ENCODE data around the gene MR1. TPM values are rescaled to one million over a fixed set of nuclear protein-coding genes. Genes with fewer than 3 reads are reported as not detected.

Gene MR1
- 0.10 TPM for polyA plus RNA-seq (2013, experiment 1 of 2)
- polyA plus RNA-seq (2013, experiment 2 of 2) = 0.06 TPM

DNA sequence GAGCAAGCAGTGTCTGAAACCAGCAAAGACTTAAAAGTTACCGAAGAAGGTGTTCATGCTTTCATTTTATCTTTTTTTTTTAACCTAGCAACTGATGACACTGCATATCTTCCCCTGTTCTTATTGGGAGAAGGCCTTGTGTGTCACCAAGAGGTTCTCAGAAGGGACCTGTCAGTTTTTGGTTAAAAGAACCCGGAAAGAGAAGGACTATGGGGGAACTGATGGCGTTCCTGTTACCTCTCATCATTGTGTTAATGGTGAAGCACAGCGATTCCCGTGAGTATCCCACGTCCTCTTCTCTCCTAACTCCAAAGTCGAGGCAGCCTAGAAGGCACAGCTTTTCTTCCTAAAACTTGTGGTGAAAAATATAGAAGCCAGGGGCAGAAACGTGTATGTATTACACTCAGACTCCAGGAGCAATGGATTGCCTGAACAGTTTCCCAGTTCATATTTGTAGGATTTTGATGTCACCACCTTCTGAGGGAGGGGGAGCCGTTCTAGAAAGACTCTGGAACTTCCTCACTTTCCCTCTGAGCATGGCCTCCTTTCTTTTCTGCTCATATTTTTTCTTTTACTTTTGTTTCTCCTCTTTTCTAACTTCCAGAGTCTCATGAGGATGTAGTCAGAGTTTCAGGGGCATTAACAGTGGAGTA lies at the start of gene MR1:
TSS of gene MR1 (plus strand) at position 185 of the 653 bp plus-strand sequence. CDS start at position 210, 25 bp downstream.
- no peak for DNase-seq (ENCODE audit: low spot score)
- no peak within 1 kb of the TSS for H3K4me2 ChIP-seq (ENCODE audit: insufficient read depth, low read length, poor library complexity, severe bottlenecking)
- no peak within 1 kb of the TSS for H2BK5ac ChIP-seq (ENCODE audit: low read length)
- no peaks in the 10 kb centered on the region for H3K27me3 ChIP-seq (ENCODE audit: control insufficient read depth in 3 of 3, insufficient read depth in 3 of 3, low read depth in 1 of 3, low read length in 3 of 3)
- peak within 1 kb of the TSS; percentile 76 for H2AFZ ChIP-seq (ENCODE audit: low read length)
- no peaks in the 10 kb centered on the region for H3K79me1 ChIP-seq (ENCODE audit: low read depth, low read length)
- no peaks in the 10 kb centered on the region for H3K36me3 ChIP-seq (replicated peaks in 1 of 2; ENCODE audit: control insufficient read depth in 2 of 2, insufficient read depth in 2 of 2, low read length in 2 of 2)
- no peak within 1 kb of the TSS for H2BK15ac ChIP-seq (ENCODE audit: low read length)
- no peak within 1 kb of the TSS for H3K23ac ChIP-seq (ENCODE audit: low read depth, low read length, poor library complexity)
- H2AK5ac ChIP-seq (ENCODE audit: low read depth, low read length) = no peak within 1 kb of the TSS
- H3K27ac ChIP-seq (replicated peaks; ENCODE audit: low read length) = no peak within 1 kb of the TSS
- H3K4me1 ChIP-seq (ENCODE audit: control insufficient read depth in 2 of 2, insufficient read depth in 1 of 2, low read depth in 1 of 2, low read length in 2 of 2) = peaks cover 0 to 2% of the 10 kb centered on the region in 2 donors
- WGBS, 2 donors (ENCODE audit: extremely low coverage in 2 of 2, insufficient read length in 2 of 2, insufficient replicate concordance in 1 of 2) = no CpG with 5 or more reads among the region's 9 CpGs
- no peaks in the 10 kb centered on the region for H3K9me3 ChIP-seq (replicated peaks in 1 of 2; ENCODE audit: control insufficient read depth in 2 of 2, insufficient read depth in 1 of 2, low read depth in 1 of 2, low read length in 2 of 2)
- H4K8ac ChIP-seq (ENCODE audit: low read depth, low read length) = no peak within 1 kb of the TSS
- no peak within 1 kb of the TSS for H3K14ac ChIP-seq (ENCODE audit: low read length)
- H3K18ac ChIP-seq (ENCODE audit: low read length) = no peak within 1 kb of the TSS
- no peak within 1 kb of the TSS for H4K91ac ChIP-seq (ENCODE audit: low read depth, low read length, poor library complexity)
- no peak within 1 kb of the TSS for H2BK120ac ChIP-seq (ENCODE audit: low read depth, low read length)
- no peak within 1 kb of the TSS for H2BK12ac ChIP-seq (ENCODE audit: low read length)
- H3K4me3 ChIP-seq (ENCODE audit: low read length in 2 of 2) = no peak within 1 kb of the TSS
- no peak within 1 kb of the TSS for H3K9ac ChIP-seq (ENCODE audit: low read depth, low read length, poor library complexity)
- no peak within 1 kb of the TSS for H3K4ac ChIP-seq (ENCODE audit: low read length)

DNA sequence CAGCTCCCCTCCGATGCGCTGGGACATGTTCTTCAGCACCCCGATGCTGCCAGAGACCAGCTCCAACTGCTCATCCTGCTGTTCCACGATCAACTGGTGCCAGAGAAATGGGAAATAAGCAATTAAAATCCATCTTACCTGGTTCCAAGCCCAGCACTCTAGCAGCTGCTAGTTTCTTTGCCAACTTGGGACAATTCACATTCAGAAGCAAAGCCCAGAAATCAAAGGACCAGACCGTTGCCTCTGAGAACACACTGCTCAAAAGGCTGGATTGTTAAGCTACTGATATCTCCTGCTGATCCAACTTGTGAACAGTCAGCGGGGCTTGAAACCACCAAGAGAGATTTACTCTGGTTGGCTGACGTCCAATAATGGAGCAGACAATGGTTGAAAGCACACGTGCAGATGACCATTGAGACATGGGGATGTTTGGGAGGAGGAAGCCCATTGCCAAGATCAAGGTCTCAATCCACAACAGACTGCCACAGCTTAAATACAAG lies 45.5 kb upstream of the MR1 start:
- no peak overlapping the region for H3K23ac ChIP-seq (ENCODE audit: low read depth, low read length, poor library complexity)
- no peaks in the 10 kb centered on the region for H3K27me3 ChIP-seq (ENCODE audit: control insufficient read depth in 3 of 3, insufficient read depth in 3 of 3, low read depth in 1 of 3, low read length in 3 of 3)
- H3K4me1 ChIP-seq (ENCODE audit: control insufficient read depth in 2 of 2, insufficient read depth in 1 of 2, low read depth in 1 of 2, low read length in 2 of 2) = peaks cover 6 to 7% of the 10 kb centered on the region in 2 donors
- H2BK15ac ChIP-seq (ENCODE audit: low read length) = no peak overlapping the region
- no peaks in the 10 kb centered on the region for H3K79me1 ChIP-seq (ENCODE audit: low read depth, low read length)
- DNase-seq (ENCODE audit: low spot score) = no peak
- H4K91ac ChIP-seq (ENCODE audit: low read depth, low read length, poor library complexity) = no peak overlapping the region
- peaks cover 36 to 95% of the 10 kb centered on the region in 2 donors for H3K36me3 ChIP-seq (replicated peaks in 1 of 2; ENCODE audit: control insufficient read depth in 2 of 2, insufficient read depth in 2 of 2, low read length in 2 of 2)
- no peak overlapping the region for H4K8ac ChIP-seq (ENCODE audit: low read depth, low read length)
- no peak overlapping the region for H3K27ac ChIP-seq (replicated peaks; ENCODE audit: low read length)
- no peak overlapping the region for H3K4ac ChIP-seq (ENCODE audit: low read length)
- H2BK120ac ChIP-seq (ENCODE audit: low read depth, low read length) = no peak overlapping the region
- H3K14ac ChIP-seq (ENCODE audit: low read length) = no peak overlapping the region
- H3K4me3 ChIP-seq (ENCODE audit: low read length in 2 of 2) = no peak overlapping the region
- no peak overlapping the region for H2BK5ac ChIP-seq (ENCODE audit: low read length)
- H3K9me3 ChIP-seq (replicated peaks in 1 of 2; ENCODE audit: control insufficient read depth in 2 of 2, insufficient read depth in 1 of 2, low read depth in 1 of 2, low read length in 2 of 2) = peaks cover 1 to 3% of the 10 kb centered on the region in 2 donors
- no peak overlapping the region for H3K4me2 ChIP-seq (ENCODE audit: insufficient read depth, low read length, poor library complexity, severe bottlenecking)
- H2BK12ac ChIP-seq (ENCODE audit: low read length) = no peak overlapping the region
- no peak overlapping the region for H2AFZ ChIP-seq (ENCODE audit: low read length)
- no peak overlapping the region for H3K9ac ChIP-seq (ENCODE audit: low read depth, low read length, poor library complexity)
- H3K18ac ChIP-seq (ENCODE audit: low read length) = peak overlapping the region; percentile 59
- WGBS, 2 donors (ENCODE audit: extremely low coverage in 2 of 2, insufficient read length in 2 of 2, insufficient replicate concordance in 1 of 2) = no CpG with 5 or more reads among the region's 8 CpGs
- H2AK5ac ChIP-seq (ENCODE audit: low read depth, low read length) = no peak overlapping the region

DNA sequence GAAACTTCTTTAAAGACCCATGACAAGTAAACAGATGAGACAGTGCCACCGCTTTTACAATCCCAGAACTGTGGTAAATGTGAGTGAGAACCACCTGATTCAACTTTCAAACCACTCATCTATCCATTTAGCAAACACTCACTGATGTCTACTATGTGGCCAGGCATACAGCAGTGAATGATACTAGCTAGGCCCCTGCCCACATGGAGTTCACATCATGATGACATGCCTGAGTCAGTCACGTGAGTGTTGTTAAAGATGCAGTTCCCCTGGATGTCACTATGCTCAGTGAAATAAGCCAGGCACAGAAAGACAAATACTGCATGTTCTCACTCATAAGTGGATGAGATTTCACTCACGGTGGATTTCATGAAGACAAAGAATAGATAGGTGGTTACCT lies 39.5 kb upstream of the MR1 start:
- Histone ChIP-seq H3K14ac (ENCODE audit: low read length) (no peak overlapping the region), H3K79me1 (ENCODE audit: low read depth, low read length) (no peaks in the 10 kb centered on the region), H2BK120ac (ENCODE audit: low read depth, low read length) (no peak overlapping the region), H3K27ac (replicated peaks; ENCODE audit: low read length) (no peak overlapping the region), H2BK5ac (ENCODE audit: low read length) (no peak overlapping the region), H4K8ac (ENCODE audit: low read depth, low read length) (no peak overlapping the region), H3K36me3 (replicated peaks in 1 of 2; ENCODE audit: control insufficient read depth in 2 of 2, insufficient read depth in 2 of 2, low read length in 2 of 2) (peaks cover 21 to 92% of the 10 kb centered on the region in 2 donors), H3K4me1 (ENCODE audit: control insufficient read depth in 2 of 2, insufficient read depth in 1 of 2, low read depth in 1 of 2, low read length in 2 of 2) (no peaks in the 10 kb centered on the region), H3K18ac (ENCODE audit: low read length) (no peak overlapping the region), H3K27me3 (ENCODE audit: control insufficient read depth in 3 of 3, insufficient read depth in 3 of 3, low read depth in 1 of 3, low read length in 3 of 3) (no peaks in the 10 kb centered on the region), H2BK12ac (ENCODE audit: low read length) (no peak overlapping the region), H2BK15ac (ENCODE audit: low read length) (no peak overlapping the region), H4K91ac (ENCODE audit: low read depth, low read length, poor library complexity) (no peak overlapping the region), H2AFZ (ENCODE audit: low read length) (no peak overlapping the region), H3K4me3 (ENCODE audit: low read length in 2 of 2) (no peak overlapping the region), H3K4ac (ENCODE audit: low read length) (no peak overlapping the region), H3K4me2 (ENCODE audit: insufficient read depth, low read length, poor library complexity, severe bottlenecking) (no peak overlapping the region), H3K9ac (ENCODE audit: low read depth, low read length, poor library complexity) (no peak overlapping the region), H2AK5ac (ENCODE audit: low read depth, low read length) (no peak overlapping the region), H3K9me3 (replicated peaks in 1 of 2; ENCODE audit: control insufficient read depth in 2 of 2, insufficient read depth in 1 of 2, low read depth in 1 of 2, low read length in 2 of 2) (peaks cover 0 to 3% of the 10 kb centered on the region in 2 donors), H3K23ac (ENCODE audit: low read depth, low read length, poor library complexity) (no peak overlapping the region)
- DNase-seq (ENCODE audit: low spot score) = no peak
- WGBS, 2 donors (ENCODE audit: extremely low coverage in 2 of 2, insufficient read length in 2 of 2, insufficient replicate concordance in 1 of 2) = no CpG with 5 or more reads among the region's 3 CpGs

DNA sequence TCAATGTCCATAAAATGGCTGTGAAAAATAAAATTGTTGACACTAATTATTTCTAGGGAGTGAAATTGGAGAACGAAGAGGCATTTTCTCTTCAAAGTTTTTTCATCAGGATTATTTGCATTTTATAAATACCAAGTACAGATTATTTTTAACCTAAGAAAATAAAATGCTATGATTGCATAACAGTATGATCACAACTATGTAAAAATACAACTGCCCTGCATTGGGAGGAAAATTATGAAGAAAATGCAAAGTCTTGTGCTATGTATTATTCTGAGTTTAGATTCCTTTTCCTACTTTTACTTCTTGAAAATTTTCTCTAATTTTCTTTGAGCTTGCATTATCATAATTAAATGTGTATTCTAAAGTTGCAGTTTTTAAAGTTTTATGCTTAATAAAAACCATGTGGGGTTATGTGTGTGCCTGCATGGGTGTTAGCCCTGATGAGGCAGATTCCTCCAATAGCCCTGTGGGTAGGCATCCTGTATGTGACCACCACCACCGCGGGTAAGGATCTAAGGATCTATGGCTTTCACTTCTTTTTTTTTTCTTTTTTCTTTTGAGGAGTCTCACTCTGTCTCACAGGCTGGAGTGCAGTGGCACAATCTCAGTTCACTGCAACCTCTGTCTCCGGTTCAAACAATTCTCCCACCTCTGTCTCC lies 35.8 kb upstream of the MR1 start:
- Histone ChIP-seq H4K8ac (ENCODE audit: low read depth, low read length) (no peak overlapping the region), H2BK15ac (ENCODE audit: low read length) (no peak overlapping the region), H3K27me3 (ENCODE audit: control insufficient read depth in 3 of 3, insufficient read depth in 3 of 3, low read depth in 1 of 3, low read length in 3 of 3) (no peaks in the 10 kb centered on the region), H3K18ac (ENCODE audit: low read length) (no peak overlapping the region), H2BK12ac (ENCODE audit: low read length) (no peak overlapping the region), H3K4me1 (ENCODE audit: control insufficient read depth in 2 of 2, insufficient read depth in 1 of 2, low read depth in 1 of 2, low read length in 2 of 2) (no peaks in the 10 kb centered on the region), H2AFZ (ENCODE audit: low read length) (no peak overlapping the region), H2AK5ac (ENCODE audit: low read depth, low read length) (no peak overlapping the region), H3K36me3 (replicated peaks in 1 of 2; ENCODE audit: control insufficient read depth in 2 of 2, insufficient read depth in 2 of 2, low read length in 2 of 2) (peaks cover 7 to 91% of the 10 kb centered on the region in 2 donors), H3K14ac (ENCODE audit: low read length) (no peak overlapping the region), H2BK120ac (ENCODE audit: low read depth, low read length) (no peak overlapping the region), H3K23ac (ENCODE audit: low read depth, low read length, poor library complexity) (no peak overlapping the region), H3K4me3 (ENCODE audit: low read length in 2 of 2) (no peak overlapping the region), H3K4me2 (ENCODE audit: insufficient read depth, low read length, poor library complexity, severe bottlenecking) (no peak overlapping the region), H3K79me1 (ENCODE audit: low read depth, low read length) (no peaks in the 10 kb centered on the region), H3K27ac (replicated peaks; ENCODE audit: low read length) (no peak overlapping the region), H3K4ac (ENCODE audit: low read length) (no peak overlapping the region), H4K91ac (ENCODE audit: low read depth, low read length, poor library complexity) (no peak overlapping the region), H2BK5ac (ENCODE audit: low read length) (no peak overlapping the region), H3K9ac (ENCODE audit: low read depth, low read length, poor library complexity) (no peak overlapping the region), H3K9me3 (replicated peaks in 1 of 2; ENCODE audit: control insufficient read depth in 2 of 2, insufficient read depth in 1 of 2, low read depth in 1 of 2, low read length in 2 of 2) (peaks cover 0 to 7% of the 10 kb centered on the region in 2 donors)
- no CpG with 5 or more reads among the region's 4 CpGs for WGBS, 2 donors (ENCODE audit: extremely low coverage in 2 of 2, insufficient read length in 2 of 2, insufficient replicate concordance in 1 of 2)
- DNase-seq (ENCODE audit: low spot score) = no peak
